Osteoblast (primary cell): ENCODE results near the gene CLDN15. TPM values are rescaled to one million over a fixed set of nuclear protein-coding genes. Genes with fewer than 3 reads are reported as not detected.
A peak's percentile ranks its signal among the peaks of the same experiment; 100 is the strongest.
"Not testable (repeated sequence)": the region's sequence is repeated elsewhere in the genome, so short reads cannot be mapped to it uniquely, and the experiment has no call there.

ENCODE experiments used
- DNase-seq: peaks from one replicate; pipeline ENCODE4 v3.0.0; 2011; ENCODE audit warnings: low spot score, mixed read lengths; ENCODE audit not compliant: insufficient read length; ENCODE audit errors: missing footprints
- H2AFZ ChIP-seq: 2 replicates; pipeline ENCODE4 v1.6.0; 2011; ENCODE audit warnings: mild to moderate bottlenecking, low read length
- H3K27ac ChIP-seq: 2 replicates; pipeline ENCODE4 v1.5.1; 2011; ENCODE audit warnings: mild to moderate bottlenecking, low read depth, low read length, moderate library complexity
- H3K27me3 ChIP-seq: 2 replicates; pipeline ENCODE4 v1.6.0; 2012; ENCODE audit warnings: mild to moderate bottlenecking, control low read depth, inconsistent platforms, low read length, moderate library complexity; ENCODE audit not compliant: insufficient read depth
- H3K36me3 ChIP-seq: 2 replicates; pipeline ENCODE4 v1.5.1; 2011; ENCODE audit warnings: mild to moderate bottlenecking, low read length, control low read depth, moderate library complexity; ENCODE audit not compliant: insufficient read depth
- H3K4me1 ChIP-seq: 2 replicates; pipeline ENCODE4 v1.5.1; 2011; ENCODE audit warnings: mild to moderate bottlenecking, low read length, control low read depth, moderate library complexity; ENCODE audit not compliant: insufficient read depth
- H3K4me2 ChIP-seq: 2 replicates; pipeline ENCODE4 v1.6.0; 2011; ENCODE audit warnings: mild to moderate bottlenecking, low read length; ENCODE audit not compliant: insufficient read depth
- H3K4me3 ChIP-seq: fragments of 200-600 bp; sonication (generic); 3 replicates; pipeline ENCODE4 v1.5.1; 2012; ENCODE audit warnings: mild to moderate bottlenecking, low read length, inconsistent platforms; ENCODE audit not compliant: insufficient read depth
- H3K79me2 ChIP-seq: 2 replicates; pipeline ENCODE4 v1.6.0; 2012; ENCODE audit warnings: mild to moderate bottlenecking, low read length, control low read depth, inconsistent platforms; ENCODE audit not compliant: insufficient read depth
- H3K9me3 ChIP-seq: 2 replicates; pipeline ENCODE4 v1.5.1; 2011; ENCODE audit warnings: low read depth, low read length, control low read depth
- H4K20me1 ChIP-seq: 2 replicates; pipeline ENCODE4 v1.6.0; 2012; ENCODE audit warnings: mild to moderate bottlenecking, low read length, control low read depth; ENCODE audit not compliant: insufficient read depth
- CTCF ChIP-seq: IDR thresholded peaks from 2 replicates; pipeline ENCODE4 v1.5.1; 2011; ENCODE audit warnings: mild to moderate bottlenecking, low read depth, low read length, moderate library complexity; ENCODE audit errors: extremely low read depth
- total RNA-seq: library from RNA; depleted of rRNA; stranded (reverse); fragments of >200 nt; gene quantifications from 2 replicates; pipeline ENCODE4 v1.2.3, GENCODE V29; 2012

CLDN15 gene
- total RNA-seq, 1 donor = 3.3 TPM

GRCh38 chr7:101207459-101207858, 30.1 kb downstream of the CLDN15 start:
- Histone ChIP-seq H3K27me3 (peaks cover 11% of the 10 kb centered on the region), H3K4me1 (no peaks in the 10 kb centered on the region), H3K4me2 (no peak overlapping the region), H2AFZ (no peak overlapping the region), H3K27ac (no peak overlapping the region), H3K9me3 (no peaks in the 10 kb centered on the region), H3K4me3 (no peak overlapping the region), H4K20me1 (no peaks in the 10 kb centered on the region), H3K36me3 (peaks cover 31% of the 10 kb centered on the region), H3K79me2 (no peaks in the 10 kb centered on the region)
- DNase-seq = peak; percentile 79
- no peak for TF ChIP-seq CTCF

DNA sequence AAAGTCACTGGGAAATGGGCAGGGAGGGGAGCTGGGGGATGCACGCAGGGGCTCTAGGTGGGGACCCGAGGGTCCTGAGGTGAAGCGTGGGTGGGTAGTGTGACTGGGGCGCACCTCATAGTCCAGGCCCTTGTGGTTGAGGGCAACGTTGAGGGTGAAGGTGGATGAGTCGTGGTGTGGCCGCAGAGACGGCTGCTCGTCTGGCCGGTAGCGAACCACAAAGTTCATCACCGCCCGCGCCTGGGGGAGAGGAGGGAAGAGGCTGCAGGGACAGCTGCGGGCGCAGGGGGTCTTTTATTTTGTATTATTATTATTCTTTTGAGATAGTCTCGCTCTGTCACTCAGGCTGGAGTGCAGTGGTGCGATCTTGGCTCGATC, 30.9 kb downstream of the CLDN15 start:
- H3K9me3 ChIP-seq = no peaks in the 10 kb centered on the region
- H3K4me2 ChIP-seq = no peak overlapping the region
- H3K27ac ChIP-seq = no peak overlapping the region
- no peak overlapping the region for H3K4me3 ChIP-seq
- no peaks in the 10 kb centered on the region for H3K79me2 ChIP-seq
- no peak overlapping the region for H2AFZ ChIP-seq
- TF ChIP-seq CTCF = no peak
- no peaks in the 10 kb centered on the region for H4K20me1 ChIP-seq
- H3K36me3 ChIP-seq = peaks cover 26% of the 10 kb centered on the region
- no peaks in the 10 kb centered on the region for H3K4me1 ChIP-seq
- peaks cover 19% of the 10 kb centered on the region for H3K27me3 ChIP-seq
- no peak for DNase-seq

DNA sequence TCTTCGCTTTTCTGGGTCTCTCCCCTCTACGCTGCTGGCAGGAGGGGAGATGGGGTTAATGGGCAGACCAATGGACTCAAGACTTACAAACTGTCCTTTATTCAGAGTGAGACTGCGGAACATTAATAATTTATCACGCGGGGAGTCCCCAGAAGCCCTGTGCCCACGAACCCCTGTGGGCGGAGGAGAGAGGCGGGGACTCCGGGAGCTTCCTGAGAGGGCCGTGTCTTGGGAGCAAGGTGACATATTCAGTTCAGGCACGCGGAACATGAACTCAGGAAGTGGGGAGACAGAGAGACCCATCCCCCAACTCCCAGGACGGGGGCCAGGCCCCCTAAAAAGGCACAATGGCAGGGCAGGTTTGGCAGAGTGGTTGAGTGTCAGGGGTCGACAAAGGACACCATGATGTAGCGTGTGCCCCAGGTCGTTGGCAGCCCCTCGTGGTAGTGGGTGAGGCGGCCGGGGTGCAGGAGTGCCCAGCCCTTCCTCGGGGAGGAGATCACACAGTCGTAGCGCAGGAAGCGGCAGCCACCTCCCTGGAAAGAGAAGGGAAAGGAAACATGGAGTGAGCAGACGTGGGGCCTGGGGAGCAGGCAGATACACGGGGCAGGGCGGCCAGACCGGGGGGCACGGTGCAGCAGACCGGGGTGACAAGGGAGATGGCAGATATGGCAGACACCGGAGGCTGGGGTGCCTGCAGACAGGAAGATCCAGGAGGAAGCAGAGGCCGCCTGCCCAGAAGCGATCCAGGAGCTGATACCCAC, 31.5 kb downstream of the CLDN15 start:
- Histone ChIP-seq H4K20me1 (no peaks in the 10 kb centered on the region), H3K9me3 (no peaks in the 10 kb centered on the region), H2AFZ (no peak overlapping the region), H3K79me2 (no peaks in the 10 kb centered on the region), H3K27ac (no peak overlapping the region), H3K4me1 (no peaks in the 10 kb centered on the region), H3K4me2 (no peak overlapping the region), H3K36me3 (peaks cover 20% of the 10 kb centered on the region), H3K4me3 (no peak overlapping the region), H3K27me3 (peaks cover 25% of the 10 kb centered on the region)
- DNase-seq = peak; percentile 65
- no peak for TF ChIP-seq CTCF

DNA sequence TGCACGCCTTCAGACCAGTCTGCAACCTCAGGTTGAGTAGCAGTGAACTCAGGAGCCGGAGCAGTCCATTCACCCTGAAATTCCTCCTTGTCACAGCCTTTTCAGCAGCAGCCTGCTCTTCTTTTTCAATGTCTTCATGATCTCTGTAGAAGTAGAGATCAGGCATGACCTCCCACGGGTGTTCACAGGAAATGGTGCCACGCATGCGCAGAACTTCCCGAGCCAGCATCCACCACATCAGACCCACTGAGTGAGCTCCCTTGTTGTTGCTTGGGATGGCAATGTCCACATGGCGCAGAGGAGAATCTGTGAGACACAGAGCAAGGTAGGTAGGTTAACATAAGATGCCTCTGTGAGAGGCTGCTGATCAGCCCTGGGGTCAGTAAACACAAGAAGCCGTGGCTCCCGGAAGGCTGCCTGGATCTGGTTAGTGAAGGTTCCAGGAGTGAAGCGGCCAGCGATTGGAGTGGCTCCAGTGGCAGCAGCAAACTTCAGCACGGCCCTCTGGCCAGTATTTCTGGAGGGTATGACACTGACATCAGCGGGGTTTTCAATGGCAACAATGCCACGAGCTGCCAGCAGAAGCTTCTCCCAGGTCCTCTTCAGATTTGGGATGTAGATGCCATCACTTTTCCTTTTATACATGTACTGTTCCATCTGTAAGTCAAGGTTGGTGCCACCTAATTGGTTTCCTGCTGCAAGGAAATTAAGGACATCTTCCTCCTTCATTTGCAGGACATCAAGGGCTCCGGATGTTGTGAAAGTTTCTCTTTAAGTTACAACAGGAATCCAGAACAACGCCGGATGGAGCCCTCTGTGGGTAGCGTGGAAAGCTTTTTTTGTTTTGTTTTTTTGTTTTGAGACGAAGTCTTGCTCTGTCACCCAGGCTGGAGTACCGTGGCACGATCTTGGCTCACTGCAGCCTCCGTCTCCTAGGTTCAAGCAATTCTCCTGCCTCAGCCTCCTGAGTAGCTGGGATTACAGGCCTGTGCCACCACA, 33.6 kb downstream of the CLDN15 start:
- peak; percentile 42 for DNase-seq
- not testable (repeated sequence) for H3K4me3 ChIP-seq, H3K4me1 ChIP-seq, H3K79me2 ChIP-seq, H3K9me3 ChIP-seq, H3K27ac ChIP-seq, H4K20me1 ChIP-seq
- peaks cover 11% of the 10 kb centered on the region for H3K36me3 ChIP-seq
- peak overlapping the region; percentile 61 for H3K4me2 ChIP-seq
- H3K27me3 ChIP-seq = peaks cover 37% of the 10 kb centered on the region
- peak overlapping the region; percentile 50 for H2AFZ ChIP-seq
